RWPE1 (cell line): ENCODE results near the gene CDK13.

Experiments
- CTCF ChIA-PET: fragments of 350-600 bp; sonication (Branson Sonifier 250); formaldehyde crosslinking; extraction: SDS; loops from one replicate; lab custom pipeline; 2021; lab: Yijun Ruan, JAX
- POLR2A ChIA-PET: fragments of 400-600 bp; formaldehyde crosslinking; extraction: SDS; loops from one replicate; lab custom pipeline; 2020; ENCODE audit warnings: antibody characterized with exemption; ENCODE audit not compliant: low non-redundant PET; lab: Yijun Ruan, JAX
- DNase-seq: peaks from one replicate; pipeline ENCODE4 v3.0.0; 2012; ENCODE audit warnings: low spot score
- H3K27ac ChIP-seq: fragments of 450-650 bp; 2 replicates; pipeline ENCODE4 v1.5.1; 2017
- CTCF ChIP-seq: fragments of 450-650 bp; conservative IDR thresholded peaks from 2 replicates; pipeline ENCODE4 v1.5.1; 2017; ENCODE audit warnings: low read depth, mild to moderate bottlenecking

Gene CDK13

GRCh38 chr7:40015790-40016296, 65.8 kb downstream of the CDK13 start:
- TF ChIP-seq CTCF, result no peak
- ChIA-PET CTCF (interaction anchor here (0.6 kb wide), 3 partner anchors 12 to 1538 kb away, joined by 3 to 4 read pairs (median 3); no protein-coding TSS in a partner anchor), POLR2A (no interaction called here)
- H3K27ac ChIP-seq, result no peak overlapping the region
- no peak for DNase-seq

- POLR2A ChIA-PET, result no interaction called here
These were observed 69.5 kb downstream of the CDK13 start for GRCh38 chr7:40019558-40019957.

DNA sequence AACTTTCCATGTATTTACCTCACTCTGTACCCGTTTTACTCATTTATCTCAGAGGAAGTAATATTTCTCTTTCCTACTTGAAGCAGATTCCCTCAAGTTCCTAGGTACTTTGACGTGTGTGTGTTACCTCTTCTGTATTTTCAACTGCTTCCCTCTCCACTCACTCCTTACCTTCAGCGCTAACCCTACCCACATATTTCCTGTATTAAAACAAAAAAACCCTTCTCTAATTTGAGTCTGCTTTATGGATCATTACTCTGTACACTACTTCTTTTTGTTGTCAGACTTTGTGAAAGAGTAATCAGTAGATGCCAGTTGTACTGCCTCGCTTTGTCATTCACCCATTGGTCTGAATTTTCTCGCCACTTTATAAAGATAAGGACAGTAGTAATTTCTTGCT, 74.0 kb downstream of the CDK13 start:
- ChIA-PET POLR2A (no interaction called here), CTCF (no interaction called here)
- no peak overlapping the region for H3K27ac ChIP-seq
- DNase-seq, result no peak
- TF ChIP-seq CTCF, result no peak

More at GRCh38 chr7:40019558-40019957, 69.5 kb downstream of the CDK13 start:
- no peak for TF ChIP-seq CTCF
- no peak overlapping the region for H3K27ac ChIP-seq
- CTCF ChIA-PET, result interaction anchor here (0.8 kb wide), 1 partner anchor 32 kb away, joined by 3 read pairs; no protein-coding TSS in a partner anchor
- no peak for DNase-seq

GRCh38 chr7:40024841-40025240, 74.8 kb downstream of the CDK13 start:
- POLR2A ChIA-PET, result no interaction called here
- no peak overlapping the region for H3K27ac ChIP-seq
- CTCF ChIA-PET, result no interaction called here
- DNase-seq, result no peak
- TF ChIP-seq CTCF, result no peak

DNA sequence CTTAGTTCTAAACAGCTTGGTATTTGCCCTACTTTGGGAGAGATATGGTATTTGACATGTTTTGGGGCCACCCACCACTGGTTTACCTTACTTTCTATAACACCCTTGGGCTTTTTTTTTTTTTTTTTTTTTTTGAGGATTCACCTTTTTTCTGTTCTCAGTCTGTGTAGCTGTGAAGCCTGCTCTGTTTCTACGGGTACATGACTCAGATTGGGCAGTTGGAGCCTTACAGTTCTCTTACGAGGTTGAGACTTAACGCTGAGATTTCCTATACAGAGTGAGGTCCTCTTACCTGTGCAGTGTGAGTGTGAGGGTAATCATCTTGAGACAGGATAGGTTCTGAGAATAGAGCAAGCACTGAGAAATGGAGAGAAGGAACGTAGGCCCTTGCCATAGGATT, 77.5 kb downstream of the CDK13 start:
- ChIA-PET CTCF (interaction anchor here (0.7 kb wide), 2 partner anchors 9 to 12 kb away, joined by 4 read pairs; no protein-coding TSS in a partner anchor), POLR2A (no interaction called here)
- H3K27ac ChIP-seq, result no peak overlapping the region
- no peak for DNase-seq
- TF ChIP-seq CTCF, result no peak

GRCh38 chr7:40033826-40034225, 83.8 kb downstream of the CDK13 start:
- POLR2A ChIA-PET, result no interaction called here
- no peak overlapping the region for H3K27ac ChIP-seq
- CTCF ChIA-PET, result no interaction called here
- no peak for TF ChIP-seq CTCF
- DNase-seq, result no peak
